Tibial nerve (tissue), 4 donors: ENCODE data around the gene ZNF213. TPM values are rescaled to one million over a fixed set of nuclear protein-coding genes. Genes with fewer than 3 reads are reported as not detected.

ENCODE experiments used
- DNase-seq, 2 donors: peaks; one replicate each; pipeline ENCODE4 v3.0.0-alpha.2; 2019; ENCODE audit warnings: low spot score in 2 of 2
- H3K27ac ChIP-seq, 4 donors: fragments of 200-600 bp; sonication (generic) in 3 of 4; one replicate each; pipeline ENCODE4 v1.5.1; 2017 to 2019; ENCODE audit warnings: mild to moderate bottlenecking in 1 of 4
- H3K27me3 ChIP-seq, 2 donors: fragments of 200-600 bp; sonication (generic) in 1 of 2; one replicate each; pipeline versions ENCODE4 v1.5.1 to v1.6.0; 2017 to 2019
- H3K36me3 ChIP-seq, 3 donors: fragments of 200-600 bp; sonication (generic); one replicate each; pipeline ENCODE4 v1.5.1; 2018 to 2019
- H3K4me1 ChIP-seq, 4 donors: fragments of 200-600 bp; sonication (generic) in 3 of 4; one replicate each; pipeline ENCODE4 v1.5.1; 2017 to 2019
- H3K4me3 ChIP-seq, 4 donors: fragments of 200-600 bp; sonication (generic) in 3 of 4; one replicate each; pipeline ENCODE4 v1.5.1; 2017 to 2019; ENCODE audit warnings: mild to moderate bottlenecking in 1 of 4, moderate library complexity in 1 of 4
- H3K9me3 ChIP-seq, 4 donors: fragments of 200-600 bp; sonication (generic) in 3 of 4; one replicate each; pipeline ENCODE4 v1.5.1; 2017 to 2019
- EP300 ChIP-seq, 2 donors: sonication (generic); formaldehyde crosslinking; IDR thresholded peaks; one replicate each; pipeline ENCODE4 v1.6.1; 2017; ENCODE audit warnings: antibody characterized with exemption in 2 of 2, mild to moderate bottlenecking in 1 of 2
- POLR2A ChIP-seq, 2 donors: fragments of 450-650 bp; IDR thresholded peaks; one replicate each; pipeline ENCODE4 v1.6.1; 2017; ENCODE audit warnings: antibody characterized with exemption in 2 of 2, mild to moderate bottlenecking in 2 of 2, moderate library complexity in 2 of 2
- WGBS, 2 donors: methylation state at CpG; one replicate each; pipeline ENCODE4 v1.1.5; 2018; 5-methylcytosine and 5-hydroxymethylcytosine counted together
- total RNA-seq, 4 donors: library from RNA; depleted of rRNA; stranded (reverse); fragments of >200 nt; gene quantifications; one replicate each; pipeline ENCODE4 v1.1.0, GENCODE V29; 2016
- TF ChIP-seq, protein P1 (sequence below), 5 experiments: fragments of 200-600 bp in 3 of 5; fragments of 450-650 bp in 2 of 5; sonication (generic) in 3 of 5; IDR thresholded peaks; one replicate each; pipeline ENCODE4 v1.5.1; 2016 to 2019; ENCODE audit warnings: antibody characterized with exemption in 5 of 5, mild to moderate bottlenecking in 3 of 5, moderate library complexity in 2 of 5

Gene ZNF213
- total RNA-seq, 4 donors from 2014 or later = 7.7 to 17.1 (median 8.9) TPM

DNA sequence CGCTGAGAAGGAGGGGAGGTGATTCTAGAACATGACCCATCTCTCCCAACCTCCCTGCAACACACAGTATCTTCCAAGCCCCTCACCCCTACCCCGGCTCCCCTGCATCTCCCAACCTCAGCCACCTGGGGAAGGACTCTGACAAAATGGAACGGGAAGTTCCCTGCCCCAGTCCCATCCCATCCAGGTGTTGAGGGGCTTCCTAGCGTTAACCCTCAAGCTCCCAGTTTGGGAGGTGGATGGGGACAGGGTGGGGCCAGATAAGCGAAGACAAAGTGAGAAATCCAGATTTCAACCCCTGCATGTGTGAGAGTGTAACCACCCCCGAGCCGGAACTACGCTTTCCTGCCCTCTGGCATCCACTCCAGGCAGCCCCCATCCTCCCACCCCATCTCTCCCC lies 37.6 kb upstream of the ZNF213 start:
- Histone ChIP-seq H3K27me3 (peaks cover 0 to 67% of the 10 kb centered on the region in 2 donors), H3K4me1 (peaks cover 0 to 7% (median 3%) of the 10 kb centered on the region in 4 donors), H3K9me3 (no peaks in the 10 kb centered on the region), H3K4me3 (no peak overlapping the region), H3K36me3 (no peaks in the 10 kb centered on the region), H3K27ac (no peak overlapping the region)
- TF ChIP-seq, protein P1, sequence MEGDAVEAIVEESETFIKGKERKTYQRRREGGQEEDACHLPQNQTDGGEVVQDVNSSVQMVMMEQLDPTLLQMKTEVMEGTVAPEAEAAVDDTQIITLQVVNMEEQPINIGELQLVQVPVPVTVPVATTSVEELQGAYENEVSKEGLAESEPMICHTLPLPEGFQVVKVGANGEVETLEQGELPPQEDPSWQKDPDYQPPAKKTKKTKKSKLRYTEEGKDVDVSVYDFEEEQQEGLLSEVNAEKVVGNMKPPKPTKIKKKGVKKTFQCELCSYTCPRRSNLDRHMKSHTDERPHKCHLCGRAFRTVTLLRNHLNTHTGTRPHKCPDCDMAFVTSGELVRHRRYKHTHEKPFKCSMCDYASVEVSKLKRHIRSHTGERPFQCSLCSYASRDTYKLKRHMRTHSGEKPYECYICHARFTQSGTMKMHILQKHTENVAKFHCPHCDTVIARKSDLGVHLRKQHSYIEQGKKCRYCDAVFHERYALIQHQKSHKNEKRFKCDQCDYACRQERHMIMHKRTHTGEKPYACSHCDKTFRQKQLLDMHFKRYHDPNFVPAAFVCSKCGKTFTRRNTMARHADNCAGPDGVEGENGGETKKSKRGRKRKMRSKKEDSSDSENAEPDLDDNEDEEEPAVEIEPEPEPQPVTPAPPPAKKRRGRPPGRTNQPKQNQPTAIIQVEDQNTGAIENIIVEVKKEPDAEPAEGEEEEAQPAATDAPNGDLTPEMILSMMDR (IDR thresholded peaks at IDR 0.05) = no peak
- no peak for TF ChIP-seq POLR2A (IDR thresholded peaks at IDR 0.05)
- no peak for TF ChIP-seq EP300 (IDR thresholded peaks at IDR 0.05)
- DNase-seq = no peak
- WGBS, 2 donors = 40 to 48% methylated on average over 8 of the region's 8 CpGs

DNA sequence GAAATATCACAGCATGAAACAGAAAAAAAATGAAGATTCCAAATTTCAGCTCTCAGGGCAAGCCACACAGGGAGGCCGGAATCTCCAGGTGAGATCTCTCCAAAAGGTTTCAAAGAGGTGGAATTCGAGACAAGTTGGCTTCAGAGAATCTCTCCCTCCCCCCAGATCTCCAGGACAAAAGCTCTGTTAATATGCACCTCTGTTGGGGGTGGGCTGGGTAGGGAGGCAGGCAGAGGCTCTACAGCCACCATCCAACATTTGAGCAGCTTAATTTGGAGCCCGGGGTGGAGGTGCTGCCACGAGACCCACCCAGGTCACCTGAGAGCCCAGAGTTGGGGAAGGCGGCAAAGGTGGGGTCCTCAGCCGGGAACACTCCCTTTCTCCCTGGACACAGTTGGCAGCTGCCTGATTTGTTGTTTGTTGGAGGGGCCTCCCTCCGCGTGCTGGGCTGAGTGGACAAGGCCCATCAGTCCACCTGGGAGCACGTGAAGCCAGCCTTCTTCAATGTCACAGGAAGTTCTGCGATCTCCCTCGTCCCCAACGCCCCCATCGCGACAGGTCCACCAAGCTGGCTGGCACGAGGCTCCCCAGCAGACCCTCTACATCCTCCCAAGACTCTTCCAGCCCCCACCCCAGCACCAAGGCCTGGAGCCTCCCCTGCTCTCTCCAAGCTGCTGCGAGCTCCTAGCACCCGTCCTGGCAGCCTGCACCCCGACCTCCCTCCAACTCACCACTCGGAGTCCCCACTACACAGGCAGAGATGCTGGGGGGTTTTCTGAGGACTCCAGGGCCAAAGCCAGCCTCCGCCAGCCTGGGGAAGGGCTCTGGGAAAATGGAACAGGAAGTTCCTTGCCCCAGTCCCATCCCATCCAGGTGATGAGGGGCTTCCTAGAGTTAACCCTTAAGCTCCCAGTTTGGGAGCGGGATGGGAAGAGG lies 36.1 kb upstream of the ZNF213 start, which contains the start of gene ZSCAN10:
ZSCAN10 (minus strand) TSS at position 836 of the 936 bp plus-strand sequence. CDS start 6,357 bp downstream, outside the sequence.
- no peaks in the 10 kb centered on the region for H3K9me3 ChIP-seq
- no peak within 1 kb of the TSS for H3K27ac ChIP-seq
- TF ChIP-seq POLR2A (IDR thresholded peaks at IDR 0.05) (no peak), EP300 (IDR thresholded peaks at IDR 0.05) (no peak)
- TF ChIP-seq, protein P1 (IDR thresholded peaks at IDR 0.05) = no peak
- H3K4me1 ChIP-seq = peaks cover 0 to 7% (median 3%) of the 10 kb centered on the region in 4 donors
- peaks cover 0 to 57% of the 10 kb centered on the region in 2 donors for H3K27me3 ChIP-seq
- H3K4me3 ChIP-seq = peak within 1 kb of the TSS in 1 of 4 donors; percentile 15
- H3K36me3 ChIP-seq = no peaks in the 10 kb centered on the region
- 29 to 32% methylated on average over 20 to 21 of the region's 21 CpGs for WGBS, 2 donors
- no peak for DNase-seq

DNA sequence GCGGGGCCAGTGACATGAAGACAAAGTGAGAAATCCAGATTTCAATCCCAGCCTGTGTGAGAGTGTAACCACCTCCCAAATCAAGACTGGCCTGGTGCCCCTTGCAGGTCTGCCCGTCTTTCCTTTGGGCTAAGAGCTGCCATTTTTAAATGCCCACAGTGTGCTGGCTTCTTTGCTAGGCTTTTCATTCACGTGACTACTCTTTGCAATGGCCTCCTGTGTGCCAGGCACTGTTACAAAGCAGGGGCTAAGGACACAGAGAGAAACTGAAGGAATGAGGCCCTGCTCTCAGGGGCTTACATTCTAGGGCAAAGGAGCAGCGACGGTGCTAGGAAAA lies 35.5 kb upstream of the ZNF213 start:
- H3K9me3 ChIP-seq = no peaks in the 10 kb centered on the region

DNA sequence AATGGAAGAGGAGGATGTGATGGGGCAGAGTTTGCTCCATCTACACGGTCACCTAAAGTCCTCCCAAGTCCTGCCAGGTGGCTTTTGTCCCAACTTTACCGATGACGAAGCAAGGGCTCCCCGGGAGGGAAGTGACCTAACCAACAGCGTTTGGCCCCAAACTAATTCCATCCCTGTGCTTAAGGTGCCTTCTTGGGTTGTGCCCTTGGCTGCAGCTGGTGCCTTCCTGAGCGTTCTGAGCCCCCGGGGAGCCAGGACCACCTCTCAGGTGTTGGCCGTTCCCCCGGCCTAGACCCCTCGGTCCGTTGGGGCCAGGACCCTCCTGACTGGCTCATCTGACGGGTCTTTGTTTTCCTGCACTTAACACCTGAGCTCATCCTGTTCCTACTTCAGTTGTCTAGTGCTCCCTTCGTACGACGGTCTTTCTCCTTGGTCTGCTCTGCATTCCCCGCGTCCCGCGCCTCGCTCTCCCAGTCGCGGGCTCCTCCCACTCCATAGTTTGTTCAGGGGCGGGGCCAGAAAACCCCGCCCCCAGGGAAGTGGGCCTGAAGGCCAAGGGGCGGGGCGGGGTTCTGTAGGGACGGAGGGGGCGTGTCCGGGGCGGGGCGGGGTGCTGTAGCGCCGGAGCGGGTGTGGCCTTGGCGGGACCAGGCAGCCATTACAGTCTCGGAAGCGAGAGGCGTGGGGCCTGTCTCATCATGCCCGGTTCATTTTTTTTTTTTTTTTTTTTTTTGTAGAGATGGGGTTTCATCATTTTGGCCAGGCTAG lies 34.9 kb upstream of the ZNF213 start:
- peak overlapping the region in 1 of 4 donors; percentile 15 for H3K4me3 ChIP-seq
- peaks cover 0 to 7% (median 3%) of the 10 kb centered on the region in 4 donors for H3K4me1 ChIP-seq
- 3 to 7% methylated on average over 39 of the region's 39 CpGs for WGBS, 2 donors
- DNase-seq = peak; percentile 77 to 78
- no peaks in the 10 kb centered on the region for H3K36me3 ChIP-seq
- no peak overlapping the region for H3K27ac ChIP-seq
- TF ChIP-seq POLR2A (IDR thresholded peaks at IDR 0.05) (no peak), EP300 (IDR thresholded peaks at IDR 0.05) (no peak)
- TF ChIP-seq, protein P1 (IDR thresholded peaks at IDR 0.05) = no peak
- H3K9me3 ChIP-seq = no peaks in the 10 kb centered on the region
- peaks cover 0 to 52% of the 10 kb centered on the region in 2 donors for H3K27me3 ChIP-seq

More for the DNA sequence above, 35.5 kb upstream of the ZNF213 start:
- Histone ChIP-seq H3K4me3 (no peak overlapping the region), H3K27ac (no peak overlapping the region), H3K4me1 (peaks cover 0 to 7% (median 3%) of the 10 kb centered on the region in 4 donors), H3K27me3 (peaks cover 0 to 56% of the 10 kb centered on the region in 2 donors), H3K36me3 (no peaks in the 10 kb centered on the region)
- TF ChIP-seq, protein P1 (IDR thresholded peaks at IDR 0.05) = no peak
- TF ChIP-seq POLR2A (IDR thresholded peaks at IDR 0.05) (no peak), EP300 (IDR thresholded peaks at IDR 0.05) (no peak)
- WGBS, 2 donors = 45% methylated on average over 5 of the region's 5 CpGs
- no peak for DNase-seq
